Astrocyte (in vitro differentiated cells and primary cell): ENCODE data around the gene HMGCR. TPM values are rescaled to one million over a fixed set of nuclear protein-coding genes. Genes with fewer than 3 reads are reported as not detected.
A peak's percentile ranks its signal among the peaks of the same experiment; 100 is the strongest.

Source experiments
- DNase-seq: peaks from one replicate; pipeline ENCODE4 v3.0.0-alpha.2; 2010; ENCODE audit warnings: low read depth
- FAIRE-seq: peaks from 2 replicates; lab custom pipeline; 2011; peaks lifted over from hg19 to GRCh38; lab: Jason Lieb, UNC
- H2AFZ ChIP-seq: 2 replicates; pipeline ENCODE4 v1.6.0; 2012; ENCODE audit warnings: low read depth, low read length, inconsistent platforms
- H3K27ac ChIP-seq: 2 replicates; pipeline ENCODE4 v1.5.1; 2011; ENCODE audit warnings: low read depth, low read length, inconsistent platforms
- H3K27me3 ChIP-seq: 2 replicates; pipeline ENCODE4 v1.6.0; 2011; ENCODE audit warnings: low read length, inconsistent platforms; ENCODE audit not compliant: insufficient read depth
- H3K36me3 ChIP-seq: 2 replicates; pipeline ENCODE4 v1.5.1; 2011; ENCODE audit warnings: low read length, inconsistent platforms; ENCODE audit not compliant: insufficient read depth
- H3K4me1 ChIP-seq: 2 replicates; pipeline ENCODE4 v1.5.1; 2011; ENCODE audit warnings: low read length, inconsistent platforms; ENCODE audit not compliant: insufficient read depth
- H3K4me2 ChIP-seq: 2 replicates; pipeline ENCODE4 v1.6.0; 2012; ENCODE audit warnings: low read length, inconsistent platforms
- H3K4me3 ChIP-seq: 2 replicates; pipeline ENCODE4 v1.5.1; 2011; ENCODE audit warnings: low read depth, mild to moderate bottlenecking, low read length, inconsistent platforms; ENCODE audit not compliant: insufficient read depth
- H3K79me2 ChIP-seq: 2 replicates; pipeline ENCODE4 v1.6.0; 2012; ENCODE audit warnings: mild to moderate bottlenecking, low read length, inconsistent platforms; ENCODE audit not compliant: insufficient read depth
- H3K9ac ChIP-seq: 2 replicates; pipeline ENCODE4 v1.6.0; 2012; ENCODE audit warnings: mild to moderate bottlenecking, low read length, inconsistent platforms
- H3K9me3 ChIP-seq: 2 replicates; pipeline ENCODE4 v1.5.1; 2012; ENCODE audit warnings: low read depth, mild to moderate bottlenecking, low read length, inconsistent platforms; ENCODE audit not compliant: insufficient read depth
- H4K20me1 ChIP-seq: 2 replicates; pipeline ENCODE4 v1.6.0; 2012; ENCODE audit warnings: low read length, inconsistent platforms; ENCODE audit not compliant: insufficient read depth
- H3K27ac Mint-ChIP-seq: one replicate; pipeline ENCODE4 v1.8.0; 2021; ENCODE audit warnings: mild to moderate bottlenecking, mixed read lengths; ENCODE audit not compliant: unreplicated experiment
- H3K27me3 Mint-ChIP-seq: one replicate; pipeline ENCODE4 v1.8.0; 2021; ENCODE audit warnings: low read depth, mixed read lengths; ENCODE audit not compliant: unreplicated experiment
- H3K36me3 Mint-ChIP-seq: one replicate; pipeline ENCODE4 v1.8.0; 2021; ENCODE audit warnings: low read depth, mixed read lengths; ENCODE audit not compliant: unreplicated experiment
- H3K4me1 Mint-ChIP-seq: one replicate; pipeline ENCODE4 v1.8.0; 2021; ENCODE audit warnings: low read depth, mixed read lengths; ENCODE audit not compliant: unreplicated experiment
- H3K4me3 Mint-ChIP-seq: one replicate; pipeline ENCODE4 v1.8.0; 2021; ENCODE audit warnings: mild to moderate bottlenecking, moderate library complexity, mixed read lengths; ENCODE audit not compliant: unreplicated experiment
- H3K9me3 Mint-ChIP-seq: one replicate; pipeline ENCODE4 v1.8.0; 2021; ENCODE audit warnings: mild to moderate bottlenecking, mixed read lengths; ENCODE audit not compliant: unreplicated experiment
- EZH2 ChIP-seq: IDR thresholded peaks from 2 replicates; pipeline ENCODE4 v1.6.1; 2012; ENCODE audit warnings: mild to moderate bottlenecking, low read length, inconsistent platforms; ENCODE audit not compliant: insufficient read depth
- total RNA-seq: library from RNA; stranded (reverse); gene quantifications from 2 replicates; pipeline ENCODE4 v1.2.1, GENCODE V29; 2021
- TF ChIP-seq, protein P1 (sequence below): IDR thresholded peaks from 2 replicates; pipeline ENCODE4 v1.5.1; 2011; ENCODE audit warnings: low read depth, mild to moderate bottlenecking, inconsistent platforms, low read length, moderate library complexity; ENCODE audit not compliant: insufficient read depth

The HMGCR gene
- total RNA-seq, 1 donor from 2014 or later, result 114 TPM

DNA sequence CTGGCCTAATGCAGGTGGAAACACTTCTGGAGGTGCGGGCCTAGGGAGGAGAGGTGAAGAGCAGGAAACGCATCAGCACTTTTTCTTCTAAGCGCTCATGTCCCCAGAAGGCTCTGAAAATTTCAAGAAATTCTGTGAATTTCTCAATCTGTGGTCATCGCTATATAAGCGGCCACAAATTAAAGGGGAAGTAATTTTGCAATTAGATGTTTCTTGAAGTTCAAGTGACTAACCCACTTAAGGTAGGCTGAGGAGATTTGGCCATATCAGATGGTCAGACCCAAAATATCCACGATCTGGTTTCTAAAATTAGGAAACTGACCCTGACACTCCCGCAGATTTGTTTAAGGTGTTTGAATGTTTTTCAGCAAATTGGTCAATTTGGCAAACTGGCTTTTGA is 16.6 kb upstream of the HMGCR start:
- no peaks in the 10 kb centered on the region for H3K27me3 Mint-ChIP-seq
- H3K9me3 ChIP-seq, result no peaks in the 10 kb centered on the region
- no peak for FAIRE-seq
- H3K79me2 ChIP-seq, result no peaks in the 10 kb centered on the region
- H4K20me1 ChIP-seq, result no peaks in the 10 kb centered on the region
- no peaks in the 10 kb centered on the region for H3K27me3 ChIP-seq
- no peak for DNase-seq
- peaks cover 19% of the 10 kb centered on the region for H3K4me1 ChIP-seq
- no peak for TF ChIP-seq EZH2
- TF ChIP-seq, protein P1, sequence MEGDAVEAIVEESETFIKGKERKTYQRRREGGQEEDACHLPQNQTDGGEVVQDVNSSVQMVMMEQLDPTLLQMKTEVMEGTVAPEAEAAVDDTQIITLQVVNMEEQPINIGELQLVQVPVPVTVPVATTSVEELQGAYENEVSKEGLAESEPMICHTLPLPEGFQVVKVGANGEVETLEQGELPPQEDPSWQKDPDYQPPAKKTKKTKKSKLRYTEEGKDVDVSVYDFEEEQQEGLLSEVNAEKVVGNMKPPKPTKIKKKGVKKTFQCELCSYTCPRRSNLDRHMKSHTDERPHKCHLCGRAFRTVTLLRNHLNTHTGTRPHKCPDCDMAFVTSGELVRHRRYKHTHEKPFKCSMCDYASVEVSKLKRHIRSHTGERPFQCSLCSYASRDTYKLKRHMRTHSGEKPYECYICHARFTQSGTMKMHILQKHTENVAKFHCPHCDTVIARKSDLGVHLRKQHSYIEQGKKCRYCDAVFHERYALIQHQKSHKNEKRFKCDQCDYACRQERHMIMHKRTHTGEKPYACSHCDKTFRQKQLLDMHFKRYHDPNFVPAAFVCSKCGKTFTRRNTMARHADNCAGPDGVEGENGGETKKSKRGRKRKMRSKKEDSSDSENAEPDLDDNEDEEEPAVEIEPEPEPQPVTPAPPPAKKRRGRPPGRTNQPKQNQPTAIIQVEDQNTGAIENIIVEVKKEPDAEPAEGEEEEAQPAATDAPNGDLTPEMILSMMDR, result no peak
- no peaks in the 10 kb centered on the region for H3K9me3 Mint-ChIP-seq
- H3K27ac Mint-ChIP-seq, result peak overlapping the region; percentile 73
- H3K9ac ChIP-seq, result peak overlapping the region; percentile 30
- H3K36me3 ChIP-seq, result no peaks in the 10 kb centered on the region
- peak overlapping the region; percentile 76 for H3K4me2 ChIP-seq
- H3K27ac ChIP-seq, result peak overlapping the region; percentile 80
- no peak overlapping the region for H3K4me3 Mint-ChIP-seq
- H3K4me3 ChIP-seq, result no peak overlapping the region
- H2AFZ ChIP-seq, result no peak overlapping the region
- no peaks in the 10 kb centered on the region for H3K36me3 Mint-ChIP-seq
- peaks cover 22% of the 10 kb centered on the region for H3K4me1 Mint-ChIP-seq

GRCh38 chr5:75322066-75322465 is 15.0 kb upstream of the HMGCR start:
- Histone ChIP-seq H3K4me1 (peaks cover 19% of the 10 kb centered on the region), H3K4me2 (no peak overlapping the region), H3K36me3 (no peaks in the 10 kb centered on the region), H4K20me1 (no peaks in the 10 kb centered on the region), H3K4me3 (no peak overlapping the region), H3K79me2 (no peaks in the 10 kb centered on the region), H3K9me3 (no peaks in the 10 kb centered on the region), H3K27ac (no peak overlapping the region), H3K27me3 (no peaks in the 10 kb centered on the region), H3K9ac (no peak overlapping the region), H2AFZ (no peak overlapping the region)
- FAIRE-seq, result no peak
- Mint-ChIP-seq H3K9me3 (no peaks in the 10 kb centered on the region), H3K4me3 (no peak overlapping the region), H3K4me1 (peaks cover 22% of the 10 kb centered on the region), H3K27me3 (no peaks in the 10 kb centered on the region), H3K27ac (no peak overlapping the region), H3K36me3 (no peaks in the 10 kb centered on the region)
- no peak for DNase-seq
- TF ChIP-seq, protein P1, result no peak
- no peak for TF ChIP-seq EZH2

GRCh38 chr5:75324791-75325190 is 12.2 kb upstream of the HMGCR start:
- no peaks in the 10 kb centered on the region for H3K27me3 ChIP-seq
- H2AFZ ChIP-seq, result no peak overlapping the region
- H3K36me3 ChIP-seq, result no peaks in the 10 kb centered on the region
- H3K9ac ChIP-seq, result no peak overlapping the region
- no peak overlapping the region for H3K27ac Mint-ChIP-seq
- H3K4me1 Mint-ChIP-seq, result peaks cover 20% of the 10 kb centered on the region
- H3K27me3 Mint-ChIP-seq, result no peaks in the 10 kb centered on the region
- no peaks in the 10 kb centered on the region for H3K9me3 Mint-ChIP-seq
- peaks cover 19% of the 10 kb centered on the region for H3K4me1 ChIP-seq
- no peak for DNase-seq
- H3K4me3 Mint-ChIP-seq, result no peak overlapping the region
- no peaks in the 10 kb centered on the region for H3K79me2 ChIP-seq
- H3K9me3 ChIP-seq, result no peaks in the 10 kb centered on the region
- H3K36me3 Mint-ChIP-seq, result no peaks in the 10 kb centered on the region
- TF ChIP-seq, protein P1, result no peak
- no peak for TF ChIP-seq EZH2
- FAIRE-seq, result no peak
- no peak overlapping the region for H3K4me3 ChIP-seq
- no peak overlapping the region for H3K4me2 ChIP-seq
- no peak overlapping the region for H3K27ac ChIP-seq
- H4K20me1 ChIP-seq, result no peaks in the 10 kb centered on the region
